ENCODE results near the gene MICAL2.

The MICAL2 gene

GRCh38 chr11:12269446-12270214 is 159.2 kb downstream of the MICAL2 start:
- TF ChIP-seq RAD21 (IDR thresholded peaks at IDR 0.05; ENCODE audit: low read depth) (no peak), MAX (IDR thresholded peaks at IDR 0.05) (peak; percentile 35; the same call in 1 of the 2 replicates)

GRCh38 chr11:12270215-12270797 is 159.9 kb downstream of the MICAL2 start:
- TF ChIP-seq YY1 (IDR thresholded peaks at IDR 0.05; ENCODE audit: low read depth) (no peak), RAD21 (IDR thresholded peaks at IDR 0.05; ENCODE audit: low read depth) (no peak), CEBPB (IDR thresholded peaks at IDR 0.05) (no peak), CREB1 (IDR thresholded peaks at IDR 0.05; ENCODE audit: low read depth) (no peak), REST (IDR thresholded peaks at IDR 0.05; ENCODE audit: low read depth) (no peak), FOXM1 (IDR thresholded peaks at IDR 0.05; ENCODE audit: borderline replicate concordance, low read depth) (no peak), NFIC (IDR thresholded peaks at IDR 0.05) (no peak), EGR1 (IDR thresholded peaks at IDR 0.05) (no peak), USF1 (IDR thresholded peaks at IDR 0.05) (no peak)

DNA sequence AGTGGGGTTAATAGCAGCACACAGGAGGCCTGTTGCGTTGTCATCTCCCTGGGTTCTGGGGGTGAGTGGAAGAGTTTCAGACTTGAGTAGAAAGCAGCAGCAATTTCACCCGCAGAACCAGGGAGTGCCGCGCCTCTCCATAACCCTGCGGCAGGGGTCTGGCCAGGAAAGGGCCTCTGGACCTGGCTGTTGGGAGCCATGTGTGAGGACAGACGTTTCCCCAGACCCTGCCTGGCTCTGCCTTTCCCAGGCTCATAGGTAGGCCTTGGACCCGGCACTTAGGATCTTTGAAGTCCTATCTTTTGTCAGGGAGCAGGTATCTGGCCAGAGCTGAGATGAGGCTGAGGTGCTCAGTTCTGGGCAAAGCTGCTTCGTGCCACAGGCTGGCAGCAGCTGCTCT is 160.4 kb downstream of the MICAL2 start:
- TF ChIP-seq USF1 (IDR thresholded peaks at IDR 0.05) = no peak
- no peak for TF ChIP-seq TCF12 (IDR thresholded peaks at IDR 0.05; ENCODE audit: low read depth)
- no peak for TF ChIP-seq YY1 (IDR thresholded peaks at IDR 0.05; ENCODE audit: low read depth)
- no peak for TF ChIP-seq TEAD4 (IDR thresholded peaks at IDR 0.05)
- TF ChIP-seq TAF1 (IDR thresholded peaks at IDR 0.05; ENCODE audit: low read depth) = no peak
- no peak for TF ChIP-seq RAD21 (IDR thresholded peaks at IDR 0.05; ENCODE audit: low read depth)
- TF ChIP-seq MAX (IDR thresholded peaks at IDR 0.05) = no peak
- TF ChIP-seq ZBTB7A (IDR thresholded peaks at IDR 0.05; ENCODE audit: low read depth) = no peak
- no peak for TF ChIP-seq REST (IDR thresholded peaks at IDR 0.05; ENCODE audit: low read depth)
- no peak for TF ChIP-seq CREB1 (IDR thresholded peaks at IDR 0.05; ENCODE audit: low read depth)

- TF ChIP-seq TEAD4 (IDR thresholded peaks at IDR 0.05) (no peak), ZBTB7A (IDR thresholded peaks at IDR 0.05; ENCODE audit: low read depth) (no peak), YY1 (IDR thresholded peaks at IDR 0.05; ENCODE audit: low read depth) (no peak), TAF1 (IDR thresholded peaks at IDR 0.05; ENCODE audit: low read depth) (no peak), REST (IDR thresholded peaks at IDR 0.05; ENCODE audit: low read depth) (no peak), FOXM1 (IDR thresholded peaks at IDR 0.05; ENCODE audit: borderline replicate concordance, low read depth) (no peak), CREB1 (IDR thresholded peaks at IDR 0.05; ENCODE audit: low read depth) (no peak), MAX (IDR thresholded peaks at IDR 0.05) (no peak), RAD21 (IDR thresholded peaks at IDR 0.05; ENCODE audit: low read depth) (no peak), EGR1 (IDR thresholded peaks at IDR 0.05) (no peak), NFIC (IDR thresholded peaks at IDR 0.05) (no peak), EP300 (IDR thresholded peaks at IDR 0.05; ENCODE audit: borderline replicate concordance) (no peak), CEBPB (IDR thresholded peaks at IDR 0.05) (no peak), USF1 (IDR thresholded peaks at IDR 0.05) (no peak), TCF12 (IDR thresholded peaks at IDR 0.05; ENCODE audit: low read depth) (no peak)
Observed at GRCh38 chr11:12271241-12271640, 160.9 kb downstream of the MICAL2 start.

Data from Ishikawa (cell line).